GM21619 (cell line): ENCODE data around the gene FAM81B.

Experiments
- ATAC-seq: cut with Tn5 transposase; IDR thresholded peaks from one replicate; pipeline ENCODE4 v1.9.1; 2021; ENCODE audit not compliant: unreplicated experiment

Gene FAM81B

GRCh38 chr5:95398989-95399388 lies 7.8 kb downstream of the FAM81B start:
- ATAC-seq = no peak

GRCh38 chr5:95401626-95402025 lies 10.5 kb downstream of the FAM81B start:
- ATAC-seq = no peak

- ATAC-seq = no peak
These were observed 12.8 kb downstream of the FAM81B start for GRCh38 chr5:95403996-95404395.

GRCh38 chr5:95406426-95407090 lies 15.4 kb downstream of the FAM81B start:
- no peak for ATAC-seq

- ATAC-seq = no peak
These were observed 19.1 kb downstream of the FAM81B start for GRCh38 chr5:95410279-95410678.

- no peak for ATAC-seq
These were observed 20.3 kb downstream of the FAM81B start for GRCh38 chr5:95411474-95411873.

GRCh38 chr5:95414451-95414850 lies 23.3 kb downstream of the FAM81B start:
- no peak for ATAC-seq

GRCh38 chr5:95417971-95418370 lies 26.8 kb downstream of the FAM81B start:
- no peak for ATAC-seq

- ATAC-seq = no peak
These were observed 31.7 kb downstream of the FAM81B start for GRCh38 chr5:95422838-95423237.

- no peak for ATAC-seq
These were observed 32.9 kb downstream of the FAM81B start for GRCh38 chr5:95424016-95424415.

- no peak for ATAC-seq
These were observed 33.4 kb downstream of the FAM81B start for GRCh38 chr5:95424526-95424925.

GRCh38 chr5:95426227-95426626 lies 35.1 kb downstream of the FAM81B start:
- no peak for ATAC-seq

- no peak for ATAC-seq
These were observed 41.6 kb downstream of the FAM81B start for GRCh38 chr5:95432779-95433178.

GRCh38 chr5:95439801-95440493 lies 48.8 kb downstream of the FAM81B start:
- no peak for ATAC-seq

GRCh38 chr5:95440825-95441224 lies 49.7 kb downstream of the FAM81B start:
- no peak for ATAC-seq

- no peak for ATAC-seq
These were observed 50.5 kb downstream of the FAM81B start for GRCh38 chr5:95441636-95442035.

- no peak for ATAC-seq
These were observed 54.3 kb downstream of the FAM81B start for GRCh38 chr5:95445442-95445841.

GRCh38 chr5:95445995-95446394 lies 54.8 kb downstream of the FAM81B start:
- no peak for ATAC-seq

- no peak for ATAC-seq
These were observed 55.5 kb downstream of the FAM81B start for GRCh38 chr5:95446560-95447221.

GRCh38 chr5:95447961-95448360 lies 56.8 kb downstream of the FAM81B start:
- ATAC-seq = no peak

- ATAC-seq = no peak
These were observed 57.6 kb downstream of the FAM81B start for GRCh38 chr5:95448789-95449188.

- no peak for ATAC-seq
These were observed 58.3 kb downstream of the FAM81B start for GRCh38 chr5:95449460-95449859.
